ENCODE measurements around the gene LHB. TPM values are rescaled to one million over a fixed set of nuclear protein-coding genes. Genes with fewer than 3 reads are reported as not detected.

LHB gene
- total RNA-seq, 3 donors from 2014 or later = not detected

GRCh38 chr19:48977061-48977460, 39.8 kb downstream of the LHB start:
- H3K36me3 ChIP-seq = no peaks in the 10 kb centered on the region
- intact Hi-C loops (cut with DNase I; ENCODE audit: low total_unique reads) = no loop called here
- no peak overlapping the region for H3K27ac ChIP-seq

GRCh38 chr19:48975947-48976847, 40.7 kb downstream of the LHB start:
- H3K4me3 ChIP-seq = no peak overlapping the region
- no peak overlapping the region for H3K27ac ChIP-seq
- H3K4me1 ChIP-seq = no peaks in the 10 kb centered on the region
- intact Hi-C loops (cut with DNase I; ENCODE audit: low total_unique reads) = no loop called here
- TF ChIP-seq CTCF (IDR thresholded peaks at IDR 0.05) (no peak), POLR2A (IDR thresholded peaks at IDR 0.05) (no peak), POLR2AphosphoS5 (IDR thresholded peaks at IDR 0.05) (no peak)
- H3K9me3 ChIP-seq = no peaks in the 10 kb centered on the region
- H3K27me3 ChIP-seq = no peaks in the 10 kb centered on the region
- no peak for DNase-seq (ENCODE audit: low spot score in 2 of 2)
- no peaks in the 10 kb centered on the region for H3K36me3 ChIP-seq

More at GRCh38 chr19:48977061-48977460, 39.8 kb downstream of the LHB start:
- TF ChIP-seq CTCF (IDR thresholded peaks at IDR 0.05) (no peak), POLR2AphosphoS5 (IDR thresholded peaks at IDR 0.05) (no peak), POLR2A (IDR thresholded peaks at IDR 0.05) (no peak)
- no peak for DNase-seq (ENCODE audit: low spot score in 2 of 2)
- Histone ChIP-seq H3K27me3 (no peaks in the 10 kb centered on the region), H3K4me1 (no peaks in the 10 kb centered on the region), H3K9me3 (no peaks in the 10 kb centered on the region), H3K4me3 (no peak overlapping the region)

- Histone ChIP-seq H3K36me3 (no peaks in the 10 kb centered on the region), H3K9me3 (no peaks in the 10 kb centered on the region), H3K4me1 (peaks cover 0 to 14% of the 10 kb centered on the region in 2 donors), H3K27ac (peak overlapping the region in 1 of 2 donors; percentile 19), H3K4me3 (no peak overlapping the region), H3K27me3 (no peaks in the 10 kb centered on the region)
- no peak for DNase-seq (ENCODE audit: low spot score in 2 of 2)
- TF ChIP-seq POLR2A (IDR thresholded peaks at IDR 0.05) (no peak), CTCF (IDR thresholded peaks at IDR 0.05) (peak; percentile 64 to 79 (median 67)), POLR2AphosphoS5 (IDR thresholded peaks at IDR 0.05) (no peak)
- intact Hi-C loops (cut with DNase I; ENCODE audit: low total_unique reads) = no loop called here
Observed at GRCh38 chr19:48970923-48971395, 45.9 kb downstream of the LHB start.

- H3K27me3 ChIP-seq = no peaks in the 10 kb centered on the region
- no peaks in the 10 kb centered on the region for H3K36me3 ChIP-seq
- H3K4me1 ChIP-seq = peaks cover 0 to 14% of the 10 kb centered on the region in 2 donors
- H3K4me3 ChIP-seq = no peak overlapping the region
- intact Hi-C loops (cut with DNase I; ENCODE audit: low total_unique reads) = no loop called here
- H3K9me3 ChIP-seq = no peaks in the 10 kb centered on the region
- TF ChIP-seq CTCF (IDR thresholded peaks at IDR 0.05) (no peak), POLR2AphosphoS5 (IDR thresholded peaks at IDR 0.05) (no peak), POLR2A (IDR thresholded peaks at IDR 0.05) (no peak)
- DNase-seq (ENCODE audit: low spot score in 2 of 2) = no peak
- H3K27ac ChIP-seq = no peak overlapping the region
Observed at GRCh38 chr19:48970139-48970766, 46.6 kb downstream of the LHB start.

Measured in breast epithelium (tissue), 4 donors.